ENCODE results near the gene OGFOD2. TPM values are rescaled to one million over a fixed set of nuclear protein-coding genes. Genes with fewer than 3 reads are reported as not detected.

The OGFOD2 gene
- 10 to 100 TPM in 3 of 4 donors, 1 to 10 TPM in 1; 7.2 to 19.8 (median 13.4) TPM for total RNA-seq

DNA sequence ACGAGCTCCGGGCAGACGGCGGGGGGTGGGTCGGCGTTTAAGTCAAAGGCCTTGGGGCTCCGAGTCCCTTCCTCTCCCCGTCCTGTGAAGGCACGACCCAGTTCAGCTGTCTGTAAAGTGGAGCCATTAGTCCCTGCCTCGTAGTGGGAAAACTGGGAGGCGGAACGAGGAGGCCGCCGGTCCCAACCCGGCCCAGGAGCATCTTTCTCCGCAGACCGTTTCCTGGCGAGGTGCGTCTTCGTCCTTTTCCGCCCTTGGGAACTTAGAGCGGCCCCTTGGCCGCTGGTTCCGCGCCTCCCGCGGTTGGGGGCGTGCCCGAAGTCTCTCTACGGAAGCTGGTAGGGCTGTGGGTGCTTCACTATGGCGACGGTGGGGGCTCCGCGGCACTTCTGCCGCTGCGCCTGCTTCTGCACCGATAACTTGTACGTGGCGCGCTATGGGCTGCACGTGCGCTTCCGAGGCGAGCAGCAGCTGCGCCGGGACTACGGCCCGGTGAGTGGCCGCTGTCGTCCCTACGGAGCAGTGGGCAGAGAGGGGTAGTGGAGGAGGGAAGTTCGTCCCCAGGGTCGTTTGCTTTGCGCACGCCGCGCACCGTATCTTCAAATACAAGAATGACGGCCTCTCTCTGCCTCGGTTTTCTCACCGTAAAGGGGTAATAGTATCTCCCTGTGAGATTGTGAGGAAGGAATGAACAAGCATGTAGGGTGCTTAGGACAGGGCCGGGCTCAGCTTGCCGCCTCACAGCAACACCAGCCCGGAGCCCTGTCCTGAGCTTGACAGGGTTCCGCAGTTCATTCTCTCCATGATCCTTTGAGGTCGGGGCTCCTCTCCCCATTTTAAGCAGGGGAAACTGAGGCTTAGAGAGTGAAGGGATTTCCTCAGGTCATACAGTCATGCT lies at the start of gene OGFOD2:
TSS of gene OGFOD2 (plus strand) at position 353 of the 898 bp plus-strand sequence. CDS start at position 361, 8 bp downstream.
- Histone ChIP-seq H3K4me1 (peaks cover 0 to 55% (median 31%) of the 10 kb centered on the region in 4 donors), H3K9me3 (no peaks in the 10 kb centered on the region), H3K36me3 (peaks cover 0 to 27% (median 0%) of the 10 kb centered on the region in 3 donors), H3K27me3 (no peaks in the 10 kb centered on the region), H3K27ac (peak within 1 kb of the TSS; percentile 93 to 98 (median 97)), H3K4me3 (peak within 1 kb of the TSS; percentile 87 to 97 (median 90))
- TF ChIP-seq POLR2A (IDR thresholded peaks at IDR 0.05) (peak in 1 of 2 donors; percentile 29), EP300 (IDR thresholded peaks at IDR 0.05) (peak in 1 of 2 donors; percentile 62), CTCF (IDR thresholded peaks at IDR 0.05) (peak in 1 of 5 experiments; percentile 35)
- WGBS, 2 donors: 0% methylated on average over 50 to 53 of the region's 66 CpGs
- DNase-seq (ENCODE audit: low spot score in 2 of 2): peak; percentile 81 to 91

- H3K9me3 ChIP-seq: no peaks in the 10 kb centered on the region
- no peak for DNase-seq (ENCODE audit: low spot score in 2 of 2)
- WGBS, 2 donors: 85 to 89% methylated on average over 11 of the region's 11 CpGs
- no peak overlapping the region for H3K27ac ChIP-seq
- no peak for TF ChIP-seq CTCF (IDR thresholded peaks at IDR 0.05)
- no peak for TF ChIP-seq POLR2A (IDR thresholded peaks at IDR 0.05)
- TF ChIP-seq EP300 (IDR thresholded peaks at IDR 0.05): no peak
- H3K4me3 ChIP-seq: no peak overlapping the region
- H3K4me1 ChIP-seq: no peaks in the 10 kb centered on the region
- H3K27me3 ChIP-seq: no peaks in the 10 kb centered on the region
- peaks cover 0 to 37% (median 0%) of the 10 kb centered on the region in 3 donors for H3K36me3 ChIP-seq
These were observed 47.2 kb upstream of the OGFOD2 start for GRCh38 chr12:122927756-122928403.

DNA sequence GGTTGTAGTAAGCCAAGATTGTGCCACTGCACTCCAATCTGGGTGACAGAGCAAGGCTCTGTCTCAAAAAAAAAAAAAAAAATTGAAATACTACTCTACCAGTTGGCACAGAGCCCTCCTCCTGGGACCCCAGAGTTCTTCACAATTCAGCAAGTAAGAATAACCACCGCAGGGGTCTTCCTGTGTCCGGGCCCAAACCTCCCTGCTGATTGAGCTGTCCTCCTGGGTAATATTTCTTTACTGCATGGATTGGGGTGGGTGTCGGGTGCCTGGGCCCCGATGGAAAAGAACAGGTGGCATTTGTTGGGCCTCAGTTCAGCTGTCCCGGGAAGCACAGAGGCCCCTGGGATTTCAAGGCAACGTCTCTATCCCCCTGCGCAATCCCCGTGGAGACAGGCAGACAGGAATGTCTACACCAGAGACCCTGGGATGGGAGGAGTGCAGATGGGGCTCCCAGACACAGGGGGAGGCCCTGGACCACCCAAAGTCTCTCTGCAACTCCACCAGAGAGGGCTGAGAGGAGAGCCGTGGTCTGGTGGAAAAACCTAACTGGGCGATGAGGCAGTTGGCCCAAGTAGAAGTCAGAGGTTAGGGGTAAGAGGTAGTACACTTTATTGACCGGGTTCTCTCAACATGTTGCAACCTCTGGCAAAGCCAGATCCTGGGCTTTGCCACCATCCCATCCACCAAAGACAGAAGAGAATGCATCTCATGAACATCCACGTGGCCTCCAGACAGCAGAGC lies 46.5 kb upstream of the OGFOD2 start:
- Histone ChIP-seq H3K4me1 (no peaks in the 10 kb centered on the region), H3K27me3 (no peaks in the 10 kb centered on the region), H3K36me3 (peaks cover 0 to 42% (median 0%) of the 10 kb centered on the region in 3 donors), H3K9me3 (no peaks in the 10 kb centered on the region), H3K27ac (no peak overlapping the region), H3K4me3 (no peak overlapping the region)
- WGBS, 2 donors: 72 to 79% methylated on average over 12 of the region's 12 CpGs
- no peak for DNase-seq (ENCODE audit: low spot score in 2 of 2)
- TF ChIP-seq POLR2A (IDR thresholded peaks at IDR 0.05): no peak
- no peak for TF ChIP-seq CTCF (IDR thresholded peaks at IDR 0.05)
- no peak for TF ChIP-seq EP300 (IDR thresholded peaks at IDR 0.05)

- DNase-seq (ENCODE audit: low spot score in 2 of 2): no peak
- TF ChIP-seq CTCF (IDR thresholded peaks at IDR 0.05) (no peak), EP300 (IDR thresholded peaks at IDR 0.05) (no peak), POLR2A (IDR thresholded peaks at IDR 0.05) (no peak)
- Histone ChIP-seq H3K27ac (no peak overlapping the region), H3K27me3 (no peaks in the 10 kb centered on the region), H3K36me3 (peaks cover 0 to 42% (median 0%) of the 10 kb centered on the region in 3 donors), H3K9me3 (no peaks in the 10 kb centered on the region), H3K4me1 (no peaks in the 10 kb centered on the region), H3K4me3 (no peak overlapping the region)
- WGBS, 2 donors: 91 to 92% methylated on average over 11 to 13 of the region's 14 CpGs
These were observed 45.9 kb upstream of the OGFOD2 start for GRCh38 chr12:122929148-122929538.
